ENCODE results near the gene NDUFB6.

Gene NDUFB6

GRCh38 chr9:32518276-32518675 lies 54.7 kb downstream of the NDUFB6 start:
- DNase-seq (ENCODE audit: low read depth): no peak

- DNase-seq (ENCODE audit: low read depth): no peak
Observed at GRCh38 chr9:32516241-32516640, 56.7 kb downstream of the NDUFB6 start.

- DNase-seq (ENCODE audit: low read depth): no peak
Observed at GRCh38 chr9:32508728-32509127, 64.2 kb downstream of the NDUFB6 start.

- no peak for DNase-seq (ENCODE audit: low read depth)
Observed at GRCh38 chr9:32503008-32503407, 70.0 kb downstream of the NDUFB6 start.

Measured in activated T-helper 1 cell treated with Interleukin-2 at 50 U/mL for 16 hours (primary cell).